HUDEP-2 (cell line): ENCODE results near the gene FCN2.
"Not testable (repeated sequence)": the region's sequence is repeated elsewhere in the genome, so short reads cannot be mapped to it uniquely, and the experiment has no call there.

Experiments
- DNase-seq, 76 experiments: peaks; one replicate each; lab custom pipeline; 2025; ENCODE audit not compliant: unreplicated experiment in 76 of 76; lab: John Stamatoyannopoulos, UW

The FCN2 gene

GRCh38 chr9:134846699-134847098, 33.9 kb upstream of the FCN2 start:
- no peak for DNase-seq

DNA sequence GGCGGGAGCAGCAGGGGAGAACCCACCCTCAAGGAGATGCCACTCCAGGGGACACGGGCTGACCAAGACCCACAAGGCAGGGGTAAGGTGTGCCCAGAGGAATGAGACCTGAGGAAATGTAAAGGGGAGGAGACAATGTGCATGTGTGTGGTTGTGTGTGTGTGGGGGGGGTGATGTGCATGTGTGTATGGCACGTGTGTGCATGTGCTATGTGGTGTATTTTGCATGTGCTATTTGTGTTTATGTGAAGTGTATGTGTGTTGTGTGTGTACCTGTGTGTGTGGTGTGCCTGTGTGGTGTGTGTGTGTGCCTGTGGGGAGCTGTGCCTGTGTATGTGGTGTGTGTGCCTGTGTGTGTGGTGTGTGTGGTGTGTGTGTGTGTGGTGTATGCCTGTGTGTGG, 33.5 kb upstream of the FCN2 start:
- no peak for DNase-seq

- DNase-seq, result no peak
Measured at GRCh38 chr9:134847752-134848432, 32.7 kb upstream of the FCN2 start.

DNA sequence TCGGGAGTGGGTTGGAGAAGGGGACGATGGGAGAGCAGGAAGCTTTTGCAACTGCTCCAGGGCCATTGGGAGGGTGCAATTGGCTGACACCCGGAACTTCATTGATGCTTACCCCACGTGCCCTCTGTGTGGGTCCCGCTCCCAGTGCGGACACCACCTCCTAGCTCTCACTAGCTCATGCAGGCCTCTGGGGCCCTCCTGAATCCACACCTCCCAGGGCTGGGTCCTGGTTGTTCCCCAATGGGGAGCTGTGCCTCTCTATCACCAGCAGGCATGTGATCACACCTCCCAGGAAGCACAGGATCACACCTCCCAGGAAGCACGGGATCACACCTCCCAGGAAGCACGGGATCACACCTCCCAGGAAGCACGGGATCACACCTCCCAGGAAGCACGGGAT, 32.1 kb upstream of the FCN2 start:
- DNase-seq, result no peak

DNA sequence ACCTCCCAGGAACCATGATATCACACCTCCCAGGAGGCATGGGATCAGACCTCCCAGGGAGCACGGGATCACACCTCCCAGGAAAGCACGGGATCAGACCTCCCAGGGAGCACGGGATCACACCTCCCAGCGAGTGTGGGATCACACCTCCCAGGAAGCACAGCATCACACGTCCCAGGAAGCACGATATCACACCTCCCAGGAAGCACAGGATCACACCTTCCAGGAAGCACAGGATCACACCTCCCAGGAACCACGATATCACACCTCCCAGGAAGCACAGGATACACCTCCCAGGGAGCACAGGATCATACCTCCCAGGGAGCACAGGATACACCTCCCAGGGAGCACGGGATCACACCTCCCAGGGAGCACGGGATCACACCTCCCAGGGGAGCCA, 30.0 kb upstream of the FCN2 start:
- no peak for DNase-seq

- DNase-seq, result no peak
Measured at GRCh38 chr9:134851020-134851419, 29.6 kb upstream of the FCN2 start.

DNA sequence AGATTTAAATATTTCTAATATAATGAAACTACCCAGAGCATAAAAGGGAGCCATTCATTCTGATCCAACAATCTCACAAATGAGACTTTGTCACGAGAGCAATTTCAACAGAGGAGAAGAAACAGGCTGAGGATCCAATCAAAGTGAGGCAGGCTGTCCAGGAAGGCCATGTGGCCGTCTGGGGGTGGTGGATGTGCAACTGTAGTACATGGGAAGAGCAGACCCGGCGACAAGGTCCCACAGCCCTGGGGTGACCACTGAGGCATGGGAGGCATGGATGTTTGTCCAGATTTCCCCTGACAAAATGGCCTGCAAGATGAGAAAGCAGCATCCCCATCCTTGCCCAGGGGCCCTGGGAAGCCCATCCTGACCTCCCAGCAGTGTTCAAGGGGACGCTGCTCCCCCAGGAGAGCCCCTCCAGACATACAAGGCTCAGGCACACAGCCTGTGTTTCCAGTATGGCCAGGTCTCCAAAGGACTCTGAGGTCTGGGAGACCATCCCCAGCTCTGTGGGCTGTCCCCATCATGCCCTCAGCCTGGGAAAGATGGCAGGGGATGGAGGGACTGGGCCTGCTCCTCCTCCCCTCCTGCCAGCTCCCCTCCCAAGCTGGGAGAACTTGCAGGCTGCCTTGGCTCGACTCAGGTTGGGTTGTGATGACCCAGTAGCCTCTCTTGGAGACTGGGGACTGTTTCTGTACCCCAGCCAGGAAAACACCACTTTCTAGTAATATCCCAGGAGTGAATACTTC, 27.5 kb upstream of the FCN2 start:
- no peak for DNase-seq

GRCh38 chr9:134853893-134854292, 26.7 kb upstream of the FCN2 start:
- no peak for DNase-seq

- no peak for DNase-seq
Measured at GRCh38 chr9:134854541-134854981, 26.0 kb upstream of the FCN2 start.

DNA sequence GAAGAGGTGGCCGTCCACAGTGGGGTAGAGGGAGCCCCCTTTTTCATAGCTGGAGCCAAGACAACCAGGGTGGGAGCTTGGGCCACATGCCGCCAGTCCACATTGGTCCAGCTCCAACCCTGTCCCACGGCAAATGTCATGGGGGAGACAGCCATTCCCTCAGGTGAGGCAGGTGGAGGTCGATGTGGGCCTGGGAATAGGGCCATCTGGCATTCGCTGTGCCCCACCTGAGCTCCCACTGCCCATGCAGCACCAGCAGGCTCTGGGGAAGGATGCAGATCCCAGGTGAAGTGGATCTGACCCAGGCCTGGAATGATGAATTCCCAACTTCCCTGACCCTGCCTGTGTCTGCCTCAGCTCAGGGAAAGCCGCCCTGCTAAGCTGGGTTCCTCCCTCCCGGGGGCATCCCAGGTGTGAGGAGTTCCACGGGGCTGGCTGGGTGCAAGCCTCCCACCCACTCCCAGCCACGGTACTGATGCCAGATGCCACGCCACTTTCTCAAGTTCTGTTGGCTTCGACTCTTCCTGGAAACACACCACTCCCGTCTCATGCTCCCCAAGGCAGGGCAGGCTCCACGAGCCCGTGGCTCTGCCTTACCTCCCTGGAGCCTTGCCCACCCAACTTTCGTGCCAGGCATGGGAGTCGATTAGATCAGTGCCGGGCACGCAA, 25.2 kb upstream of the FCN2 start:
- DNase-seq, result no peak

GRCh38 chr9:134855900-134856377, 24.7 kb upstream of the FCN2 start:
- no peak for DNase-seq

DNA sequence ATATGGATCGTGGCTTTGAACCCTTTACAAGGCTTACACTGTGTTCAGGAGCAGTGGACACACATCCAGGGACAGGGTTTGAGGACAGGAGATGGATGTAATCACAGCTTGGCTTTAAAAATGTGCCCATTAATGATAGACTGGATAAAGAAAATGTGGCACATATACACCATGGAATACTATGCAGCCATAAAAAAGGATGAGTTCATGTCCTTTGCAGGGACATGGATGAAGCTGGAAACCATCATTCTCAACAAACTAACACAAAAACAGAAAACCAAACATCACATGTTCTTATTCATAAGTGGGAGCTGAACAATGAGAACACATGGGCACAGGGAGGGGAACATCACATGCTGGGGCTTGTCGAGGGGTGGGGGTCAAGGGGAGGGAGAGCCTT, 23.2 kb upstream of the FCN2 start:
- not testable (repeated sequence) for DNase-seq

DNA sequence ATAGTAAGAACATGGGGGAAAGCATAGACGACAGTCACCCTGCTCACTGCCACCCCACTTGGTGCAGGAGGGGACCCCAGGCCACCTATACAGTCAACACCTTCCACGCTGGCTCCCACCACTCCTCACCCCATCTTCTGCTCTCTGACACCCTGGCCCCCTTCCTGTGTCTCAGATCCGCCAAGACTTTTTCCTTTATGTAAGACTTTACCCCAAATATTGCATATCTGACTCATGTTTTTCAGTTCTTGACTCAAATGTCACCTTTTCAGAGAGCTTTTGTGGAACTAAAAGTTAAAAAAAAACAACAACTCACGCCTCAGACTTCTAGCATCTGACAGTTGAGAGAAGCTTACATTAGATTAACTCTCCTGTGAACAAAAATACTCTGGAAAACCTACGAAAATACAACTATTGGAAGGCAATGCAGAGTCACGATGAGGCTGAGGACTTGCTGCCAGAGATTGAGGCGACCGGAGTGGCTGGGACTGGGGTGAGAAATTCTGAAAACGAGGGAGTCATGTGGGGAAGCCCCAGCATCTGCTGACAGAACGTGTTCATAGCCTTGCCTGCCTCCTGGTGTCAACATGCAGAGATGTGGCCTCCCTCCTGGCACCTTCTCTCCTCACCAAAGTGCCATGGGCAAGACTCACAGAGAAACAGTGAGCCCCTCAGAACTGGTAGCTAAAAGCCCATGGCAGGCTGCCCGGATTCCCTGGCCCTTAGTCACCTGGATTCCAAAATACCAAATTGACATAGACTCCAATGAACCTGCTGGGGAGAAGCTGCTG, 22.4 kb upstream of the FCN2 start:
- DNase-seq, result no peak

DNA sequence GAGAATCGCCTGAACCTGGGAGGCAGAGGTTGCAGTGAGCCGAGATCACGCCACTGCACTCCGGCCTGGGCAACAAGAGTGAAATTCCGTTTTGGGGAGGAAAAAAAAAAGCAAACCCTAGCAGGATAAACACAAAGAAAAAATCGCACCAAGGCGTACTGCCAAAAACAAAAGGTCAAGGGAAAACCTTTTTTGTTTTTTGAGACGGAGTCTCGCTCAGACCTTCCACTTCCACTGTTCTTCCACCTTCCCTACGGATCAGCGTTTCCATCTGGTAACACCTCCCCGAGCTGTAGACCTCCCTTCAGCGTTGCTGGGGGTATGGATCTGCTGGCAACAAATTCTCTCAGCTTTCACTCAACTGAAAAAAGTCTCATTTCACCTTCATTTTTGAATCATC, 20.1 kb upstream of the FCN2 start:
- no peak for DNase-seq

DNA sequence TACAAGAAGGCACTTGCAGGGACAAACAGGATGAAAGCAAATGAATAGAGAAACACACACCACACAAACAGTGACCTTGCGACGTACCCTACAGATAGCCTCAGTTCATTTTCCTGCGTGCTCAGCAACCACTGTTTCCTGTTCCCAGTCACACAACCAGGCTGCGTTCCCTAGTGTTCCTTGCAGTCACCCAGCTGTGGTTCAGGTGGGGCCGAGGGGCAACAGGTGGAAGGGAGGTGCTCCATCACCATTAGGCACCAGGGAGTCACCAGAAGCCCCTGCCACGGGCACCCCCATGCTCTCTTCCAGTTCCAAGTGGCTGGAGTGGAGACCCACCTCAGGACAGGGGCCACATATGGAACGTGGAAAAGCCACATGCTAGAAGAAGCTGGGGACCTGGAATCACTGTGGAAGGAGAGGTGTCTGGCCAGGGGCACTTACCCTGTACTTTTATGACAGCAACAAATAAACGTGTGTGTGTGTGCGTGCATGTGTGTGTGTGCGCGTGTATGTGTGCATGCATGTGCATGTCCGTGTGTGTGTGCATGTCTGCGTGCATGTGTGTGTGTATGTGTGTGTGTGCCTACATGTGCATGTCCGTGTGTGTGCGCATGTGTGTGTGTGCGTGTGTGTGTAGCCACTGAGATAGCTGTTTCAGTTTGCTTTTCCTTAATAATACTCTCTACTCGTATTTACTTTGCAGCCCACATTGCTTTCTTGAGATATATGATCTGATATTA, 18.8 kb upstream of the FCN2 start:
- no peak for DNase-seq

- DNase-seq, result no peak
Measured at GRCh38 chr9:134863306-134863902, 17.2 kb upstream of the FCN2 start.

DNA sequence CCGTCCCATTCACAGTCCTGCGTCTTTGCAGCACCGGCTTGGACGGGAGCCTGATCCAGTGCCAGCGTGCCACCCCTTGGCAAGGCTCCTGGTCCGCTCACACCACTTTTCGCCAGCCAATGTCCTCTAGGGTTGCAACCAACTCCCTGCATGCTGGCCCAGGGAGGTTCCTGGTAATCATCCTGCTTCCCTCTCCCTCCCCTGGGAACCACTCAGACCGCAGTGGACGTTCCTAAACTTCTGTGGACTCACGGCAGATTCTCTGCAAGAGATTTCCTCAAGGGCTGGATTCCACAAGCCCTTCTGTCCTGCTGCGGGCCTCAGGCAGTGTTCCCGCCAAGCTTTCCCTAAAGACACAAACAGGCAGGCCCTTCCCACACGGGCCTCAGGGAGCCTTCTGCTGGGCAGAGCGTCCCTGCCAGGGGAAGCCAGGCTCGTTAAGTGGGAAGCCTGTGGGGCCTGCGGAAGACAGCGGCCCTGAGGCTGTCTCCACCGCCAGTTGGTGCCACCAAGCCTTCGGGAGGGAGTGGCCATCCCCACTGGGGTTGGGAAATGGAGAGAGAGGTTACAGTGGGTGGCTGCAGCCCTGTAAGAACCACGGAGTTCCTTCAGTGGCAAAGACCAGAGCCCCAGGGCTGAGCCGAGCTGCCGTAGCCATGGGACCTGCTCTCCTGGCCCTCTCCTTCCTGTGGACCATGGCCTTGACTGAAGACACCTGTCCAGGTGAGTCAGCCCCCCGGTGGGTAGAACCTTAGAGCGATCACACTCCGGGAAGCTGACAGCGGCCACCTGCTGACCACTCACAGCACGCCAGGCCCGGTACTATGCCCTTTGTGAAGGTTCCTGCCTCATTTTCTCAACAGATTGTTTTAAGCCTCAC, 16.4 kb upstream of the FCN2 start:
- no peak for DNase-seq

GRCh38 chr9:134864821-134865190, 15.8 kb upstream of the FCN2 start:
- DNase-seq, result no peak
